Breast epithelium (tissue), 3 donors: ENCODE results near the gene TC2N.
"Not testable (repeated sequence)": the region's sequence is repeated elsewhere in the genome, so short reads cannot be mapped to it uniquely, and the experiment has no call there.

Experiments used
- POLR2A ChIP-seq: fragments of 450-650 bp; IDR thresholded peaks from one replicate; pipeline ENCODE4 v1.6.1; 2016; ENCODE audit warnings: antibody characterized with exemption, mild to moderate bottlenecking, moderate library complexity
- POLR2AphosphoS5 ChIP-seq, 3 donors: sonication (generic); formaldehyde crosslinking; IDR thresholded peaks; one replicate each; pipeline ENCODE4 v1.6.1; 2017; ENCODE audit warnings: antibody characterized with exemption in 3 of 3
- TF ChIP-seq, protein P1 (sequence below), 3 donors: fragments of 450-650 bp; IDR thresholded peaks; one replicate each; pipeline ENCODE4 v1.5.1; 2016 to 2017; ENCODE audit warnings: antibody characterized with exemption in 3 of 3, mild to moderate bottlenecking in 3 of 3, moderate library complexity in 3 of 3

DNA sequence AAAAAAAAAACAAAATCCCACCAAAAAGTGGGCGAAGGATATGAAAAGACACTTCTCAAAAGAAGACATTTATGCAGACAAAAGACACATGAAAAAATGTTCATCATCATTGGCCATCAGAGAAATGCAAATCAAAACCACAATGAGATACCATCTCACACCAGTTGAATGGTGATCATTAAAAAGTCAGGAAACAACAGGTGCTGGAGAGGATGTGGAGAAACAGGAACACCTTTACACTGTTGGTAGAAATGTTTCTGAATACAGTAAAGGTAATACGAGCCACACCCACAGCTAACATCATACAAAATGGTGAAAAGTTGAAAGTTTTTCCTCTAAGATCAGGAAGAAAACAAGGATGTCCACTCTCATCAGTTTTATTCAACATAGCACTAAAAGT lies 127.5 kb downstream of the TC2N start:
- TF ChIP-seq, protein P1, sequence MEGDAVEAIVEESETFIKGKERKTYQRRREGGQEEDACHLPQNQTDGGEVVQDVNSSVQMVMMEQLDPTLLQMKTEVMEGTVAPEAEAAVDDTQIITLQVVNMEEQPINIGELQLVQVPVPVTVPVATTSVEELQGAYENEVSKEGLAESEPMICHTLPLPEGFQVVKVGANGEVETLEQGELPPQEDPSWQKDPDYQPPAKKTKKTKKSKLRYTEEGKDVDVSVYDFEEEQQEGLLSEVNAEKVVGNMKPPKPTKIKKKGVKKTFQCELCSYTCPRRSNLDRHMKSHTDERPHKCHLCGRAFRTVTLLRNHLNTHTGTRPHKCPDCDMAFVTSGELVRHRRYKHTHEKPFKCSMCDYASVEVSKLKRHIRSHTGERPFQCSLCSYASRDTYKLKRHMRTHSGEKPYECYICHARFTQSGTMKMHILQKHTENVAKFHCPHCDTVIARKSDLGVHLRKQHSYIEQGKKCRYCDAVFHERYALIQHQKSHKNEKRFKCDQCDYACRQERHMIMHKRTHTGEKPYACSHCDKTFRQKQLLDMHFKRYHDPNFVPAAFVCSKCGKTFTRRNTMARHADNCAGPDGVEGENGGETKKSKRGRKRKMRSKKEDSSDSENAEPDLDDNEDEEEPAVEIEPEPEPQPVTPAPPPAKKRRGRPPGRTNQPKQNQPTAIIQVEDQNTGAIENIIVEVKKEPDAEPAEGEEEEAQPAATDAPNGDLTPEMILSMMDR (IDR thresholded peaks at IDR 0.05): not testable (repeated sequence)
- not testable (repeated sequence) for TF ChIP-seq POLR2A; POLR2AphosphoS5 (IDR thresholded peaks at IDR 0.05)
